AG09309 (cell line): Measurements from ENCODE around the gene SLC2A4.
"Not testable (repeated sequence)": the region's sequence is repeated elsewhere in the genome, so short reads cannot be mapped to it uniquely, and the experiment has no call there.

Experiments used
- DNase-seq: peaks from one replicate; pipeline ENCODE4 v3.0.0-alpha.2; 2010; ENCODE audit warnings: low read depth
- H3K4me3 ChIP-seq: 2 replicates; pipeline ENCODE4 v1.5.1; 2011; ENCODE audit warnings: mild to moderate bottlenecking, low read depth, low read length, moderate library complexity; ENCODE audit not compliant: control insufficient read depth
- CTCF ChIP-seq: IDR thresholded peaks from 2 replicates; pipeline ENCODE4 v1.5.1; 2011; ENCODE audit warnings: mild to moderate bottlenecking, low read depth, low read length, inconsistent platforms; ENCODE audit not compliant: insufficient read depth, control insufficient read depth; ENCODE audit errors: missing control alignments

The SLC2A4 gene

GRCh38 chr17:7329374-7329996 lies 48.0 kb downstream of the SLC2A4 start:
- TF ChIP-seq CTCF: no peak
- peak overlapping the region; percentile 88 for H3K4me3 ChIP-seq
- DNase-seq: peak; percentile 98

- DNase-seq: no peak
- H3K4me3 ChIP-seq: peak overlapping the region; percentile 88
- TF ChIP-seq CTCF: no peak
Measured at GRCh38 chr17:7329997-7330637, 48.6 kb downstream of the SLC2A4 start.

GRCh38 chr17:7330638-7331015 lies 49.1 kb downstream of the SLC2A4 start:
- peak overlapping the region; percentile 88 for H3K4me3 ChIP-seq
- DNase-seq: no peak
- TF ChIP-seq CTCF: no peak

- no peak for DNase-seq
- TF ChIP-seq CTCF: no peak
- no peak overlapping the region for H3K4me3 ChIP-seq
Measured at GRCh38 chr17:7332111-7332510, 50.6 kb downstream of the SLC2A4 start.

GRCh38 chr17:7332600-7333069 lies 51.1 kb downstream of the SLC2A4 start:
- H3K4me3 ChIP-seq, DNase-seq: not testable (repeated sequence)

GRCh38 chr17:7334938-7335538 lies 53.5 kb downstream of the SLC2A4 start:
- TF ChIP-seq CTCF: no peak
- no peak overlapping the region for H3K4me3 ChIP-seq
- DNase-seq: no peak

GRCh38 chr17:7335765-7336164 lies 54.2 kb downstream of the SLC2A4 start:
- not testable (repeated sequence) for H3K4me3 ChIP-seq, DNase-seq
